HG03196 (cell line): Measurements from ENCODE around the gene M1AP.

Source experiments
- ATAC-seq: cut with Tn5 transposase; IDR thresholded peaks from one replicate; pipeline ENCODE4 v1.9.1; 2021; ENCODE audit not compliant: unreplicated experiment

The M1AP gene

DNA sequence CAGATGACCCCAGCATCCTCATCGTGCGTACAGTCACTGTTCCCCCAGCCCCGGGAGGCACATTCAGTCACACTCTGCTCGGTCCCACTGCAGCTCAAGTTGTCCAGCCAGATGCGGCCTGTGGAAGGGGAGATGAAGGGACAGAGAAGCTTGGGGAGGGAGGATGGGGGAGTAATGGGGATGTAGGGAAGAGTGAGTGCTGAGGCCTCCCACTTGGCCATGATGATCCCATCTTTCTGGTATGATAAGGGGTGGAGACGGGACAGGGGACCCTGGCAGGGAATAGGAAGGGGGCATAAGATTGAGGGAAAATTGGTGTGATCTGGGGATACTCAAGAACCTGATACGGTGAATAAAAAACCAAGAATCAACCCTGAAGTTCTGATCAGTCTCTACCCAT, 97.9 kb downstream of the M1AP start:
- no peak for ATAC-seq

DNA sequence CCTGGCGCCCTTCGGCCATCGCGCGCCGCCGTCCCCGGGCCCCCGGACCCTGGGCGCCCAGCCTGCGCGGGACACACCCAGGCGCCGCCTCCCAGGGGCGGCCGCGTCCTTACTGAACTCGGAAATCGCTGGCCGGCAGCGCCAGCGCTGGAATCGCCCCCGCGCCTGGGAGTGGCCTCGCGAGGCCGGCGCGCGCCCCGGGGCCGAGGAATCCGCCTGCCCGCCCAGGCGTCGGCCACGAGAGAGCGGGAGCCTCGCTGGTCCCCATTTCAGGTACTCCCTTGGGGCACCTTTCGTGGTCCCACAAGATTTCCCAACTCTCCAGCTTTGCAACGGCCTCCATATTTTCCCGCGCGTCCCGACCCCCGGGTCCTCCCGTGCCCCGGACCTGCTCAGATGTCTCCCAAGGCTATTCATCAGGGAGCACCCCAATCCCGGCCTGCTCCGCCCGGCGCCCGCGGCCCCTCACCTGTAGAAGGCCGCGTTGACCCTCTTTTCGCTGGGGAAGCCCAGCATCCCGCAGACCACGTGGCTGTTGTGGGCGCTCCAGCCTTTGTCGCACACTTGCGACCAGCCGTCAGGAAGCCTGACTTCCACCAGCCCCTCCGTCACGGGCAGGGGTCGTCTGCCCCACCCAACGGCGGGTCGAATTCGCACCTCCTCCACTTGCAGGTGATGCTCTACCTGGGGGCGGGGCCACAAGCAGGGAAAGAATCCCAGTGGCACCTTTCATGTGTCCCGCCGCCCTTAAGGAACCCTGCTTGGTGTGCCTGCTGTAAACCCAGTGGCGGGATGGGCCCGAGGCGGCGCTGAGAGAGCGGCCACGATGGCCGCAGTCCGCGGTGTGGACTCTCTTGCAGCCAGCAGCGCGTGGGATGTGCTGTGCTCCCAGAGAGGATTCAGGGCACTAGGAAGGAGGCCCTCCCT, 99.0 kb downstream of the M1AP start:
- no peak for ATAC-seq

DNA sequence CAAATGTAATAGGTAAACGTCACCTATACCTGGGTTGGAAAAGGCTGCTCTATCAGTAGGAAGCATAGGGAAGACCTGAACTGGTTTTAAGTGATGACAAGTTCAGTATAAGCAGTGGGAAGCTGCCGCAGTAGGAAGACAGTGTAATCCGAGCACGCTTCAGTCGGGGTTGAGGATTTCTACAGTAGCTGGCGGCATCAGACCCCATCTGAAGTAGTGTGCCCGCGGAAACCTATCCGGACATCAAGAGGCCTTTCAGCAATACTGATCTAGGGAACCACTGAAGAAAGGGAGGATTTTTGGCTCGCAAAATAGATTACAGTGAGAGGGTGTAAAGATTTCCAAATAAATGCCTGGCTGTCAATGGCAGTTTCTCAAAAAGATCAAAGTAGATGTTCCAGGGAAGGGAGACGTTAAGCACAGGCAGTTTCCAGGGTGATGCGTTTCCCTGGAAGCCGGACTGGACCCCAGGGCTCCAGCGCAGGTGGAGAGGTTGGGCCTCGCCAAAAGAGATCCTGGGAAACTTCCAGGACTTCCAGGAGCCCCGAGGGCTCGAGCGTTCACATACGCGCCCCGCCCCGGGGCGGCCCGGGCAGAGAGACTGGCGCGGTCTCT, 99.7 kb downstream of the M1AP start:
- no peak for ATAC-seq

DNA sequence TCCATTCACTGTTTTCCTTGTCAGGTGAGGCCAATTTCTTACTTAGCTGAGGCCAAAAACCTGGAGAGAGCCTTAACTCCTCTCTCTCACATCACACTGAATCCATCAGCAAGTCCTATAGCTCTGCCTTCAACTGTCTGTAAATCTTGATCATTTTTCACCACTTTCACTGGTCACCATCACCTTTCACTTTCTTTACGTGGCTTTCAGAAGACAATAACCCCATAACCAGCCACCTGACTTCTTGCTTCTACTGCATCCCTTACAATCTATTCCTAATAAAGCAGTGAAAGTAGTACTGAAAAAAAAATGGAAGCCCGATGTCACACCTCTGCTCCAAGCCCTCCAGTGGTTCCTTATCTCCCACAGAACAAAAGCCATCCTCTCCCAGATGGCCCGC, 102.1 kb downstream of the M1AP start:
- ATAC-seq, result no peak

DNA sequence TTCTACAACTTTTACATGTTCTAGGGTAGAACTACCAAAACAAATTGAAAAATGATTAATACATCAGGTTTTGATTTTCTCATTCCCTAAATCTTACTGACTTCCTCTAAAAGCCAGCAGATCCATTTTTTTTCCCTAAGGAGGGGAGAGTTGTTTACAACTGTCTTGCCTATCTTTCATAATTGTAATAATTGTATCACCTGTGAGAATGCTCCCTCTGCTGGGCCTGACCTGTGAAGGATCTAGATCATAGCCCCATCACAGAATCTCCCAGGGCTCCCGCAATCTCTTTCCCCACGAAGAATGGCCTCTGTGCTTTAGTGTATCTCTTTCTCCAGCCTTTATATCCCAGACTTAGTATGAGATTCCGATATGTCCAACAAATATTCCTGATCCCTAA, 103.5 kb downstream of the M1AP start:
- no peak for ATAC-seq

DNA sequence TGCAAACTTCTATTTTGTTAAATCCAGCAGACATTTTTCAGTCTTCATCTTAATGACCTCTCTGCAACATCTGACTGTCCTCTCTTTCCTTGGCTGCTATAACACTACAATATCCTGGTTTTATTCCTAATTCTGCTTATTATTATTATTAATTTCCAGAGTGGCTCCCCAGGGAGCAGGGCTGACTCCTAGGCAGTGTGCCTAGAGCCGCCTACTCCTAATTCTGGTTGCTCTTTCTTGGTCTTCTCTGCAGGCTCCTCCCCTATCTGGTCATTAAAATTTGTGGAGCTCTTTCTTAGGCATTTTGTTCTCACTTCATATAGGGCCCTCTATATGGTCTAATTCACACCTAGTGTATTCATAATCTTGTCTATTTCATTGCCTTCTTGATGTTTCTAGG, 105.2 kb downstream of the M1AP start:
- no peak for ATAC-seq

DNA sequence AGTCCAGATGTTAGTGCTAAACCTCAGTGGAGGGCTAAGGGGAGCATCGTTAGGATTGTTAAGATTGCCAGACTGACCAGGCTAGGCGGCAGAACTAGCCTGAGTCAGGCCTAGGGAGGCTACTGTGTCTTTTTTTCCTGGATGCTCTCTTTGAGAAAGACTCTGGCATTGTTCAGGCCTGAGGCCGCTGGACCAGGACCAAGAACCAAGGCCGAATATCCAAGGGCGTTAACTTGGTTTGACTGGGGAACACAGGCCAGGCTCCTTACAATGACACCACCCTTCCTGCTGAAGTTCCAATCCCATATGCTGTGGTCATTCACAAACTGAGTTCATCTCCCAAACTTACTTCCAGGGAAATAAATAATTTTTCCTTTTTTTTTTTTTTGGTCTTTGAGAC, 107.8 kb downstream of the M1AP start:
- ATAC-seq, result no peak

DNA sequence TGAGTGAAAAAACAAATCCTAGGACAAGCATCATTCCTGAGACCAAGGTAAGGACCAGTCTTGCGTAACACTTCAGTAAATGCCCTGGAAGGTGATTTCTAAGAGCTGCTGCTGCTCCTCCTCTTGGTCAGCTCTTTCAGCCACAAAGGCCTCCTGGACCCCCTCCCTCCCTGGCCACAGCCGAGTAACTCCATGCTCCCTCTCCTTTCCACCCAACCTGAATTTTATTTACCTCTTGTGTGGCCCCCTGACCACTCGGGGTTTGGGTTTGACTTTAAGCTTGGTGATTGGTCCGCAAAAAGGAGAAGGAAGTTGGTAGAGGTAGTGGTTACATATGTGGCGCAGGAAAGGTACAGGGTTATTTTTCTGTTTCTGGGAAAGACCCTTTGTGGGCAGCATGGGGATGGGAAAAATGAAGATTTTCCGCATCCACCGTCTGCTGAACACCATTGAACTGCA, 109.2 kb downstream of the M1AP start:
- ATAC-seq, result no peak

DNA sequence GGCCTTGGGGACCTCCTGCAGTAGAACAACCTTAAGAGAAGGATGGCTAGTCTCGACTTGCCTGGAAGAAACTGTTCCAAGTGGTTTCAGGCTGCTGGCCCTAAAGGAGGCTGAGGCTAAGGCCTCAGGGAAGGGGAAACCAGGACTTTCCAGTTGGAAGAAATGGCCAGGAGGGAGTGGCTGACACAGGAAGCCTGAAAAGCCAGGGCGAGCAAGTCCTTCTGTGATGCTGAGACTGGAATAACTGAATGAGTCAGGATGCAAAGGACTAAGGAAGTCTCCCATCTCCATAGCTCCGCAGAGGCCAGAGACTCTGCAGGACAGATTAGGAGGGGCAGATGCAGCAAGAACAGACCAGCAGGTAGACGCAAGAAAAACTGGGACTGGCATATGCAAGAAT, 111.0 kb downstream of the M1AP start:
- no peak for ATAC-seq

DNA sequence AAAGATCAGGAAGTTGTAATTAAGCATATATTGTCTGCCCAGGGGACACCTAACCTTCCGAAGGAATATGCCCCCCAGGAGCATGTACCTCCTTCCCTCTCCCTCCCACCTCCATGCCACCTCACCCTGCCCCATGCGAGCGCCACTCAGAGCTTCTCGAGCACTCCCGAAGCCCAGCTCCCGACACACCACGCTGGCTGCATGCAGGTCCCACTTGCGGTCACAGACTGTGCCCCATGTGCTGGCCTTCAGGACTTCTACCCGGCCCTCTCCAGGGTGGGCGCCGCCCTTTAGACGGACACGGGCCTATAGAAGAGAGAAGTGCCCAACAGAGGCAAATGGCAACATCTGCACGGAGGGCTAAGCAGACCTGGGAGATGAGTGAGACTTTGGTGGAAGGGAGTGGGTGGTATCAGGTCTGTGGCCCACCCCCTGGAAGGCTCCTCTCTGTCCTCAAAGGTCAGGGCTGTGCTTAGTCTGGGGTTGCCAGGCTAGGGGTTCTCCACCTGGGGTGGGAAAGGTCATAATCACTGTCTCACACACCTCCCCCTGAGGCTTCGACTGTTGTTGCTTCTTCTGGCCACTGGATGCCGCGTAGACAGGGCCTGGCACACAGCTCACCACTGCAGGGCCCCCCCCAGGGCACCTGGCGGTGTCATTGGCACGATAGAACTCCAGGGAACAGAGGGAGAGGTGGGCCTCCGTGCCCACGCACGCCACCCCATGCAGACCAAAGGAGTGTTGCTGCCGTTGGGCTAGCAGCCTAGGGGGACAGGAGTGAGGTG, 111.8 kb downstream of the M1AP start:
- ATAC-seq, result no peak

DNA sequence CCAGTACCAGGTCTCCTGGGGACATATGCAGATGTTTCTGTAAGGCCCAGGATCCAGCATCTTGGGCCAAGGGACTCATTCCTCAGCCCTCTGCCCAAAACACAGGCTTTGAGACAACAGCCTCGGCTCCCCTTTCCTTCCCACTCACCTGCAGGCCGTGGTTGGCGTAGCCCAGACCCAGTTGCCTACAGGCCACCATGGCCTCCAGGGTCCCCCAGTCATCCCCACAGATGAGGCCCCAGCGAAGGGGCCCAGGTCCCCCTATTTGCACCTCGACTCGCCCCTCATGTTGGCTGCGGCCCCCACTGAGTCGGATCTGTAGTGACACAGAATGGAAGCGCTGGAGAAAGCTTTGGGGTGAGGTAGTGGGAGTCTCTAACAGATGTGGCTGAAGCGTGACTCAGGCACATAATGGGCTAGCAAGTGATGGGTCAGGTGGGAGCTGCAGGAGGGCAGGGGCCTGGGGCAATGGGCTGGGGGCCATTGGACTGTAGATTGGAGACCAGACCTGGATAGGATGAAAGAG, 112.6 kb downstream of the M1AP start:
- no peak for ATAC-seq

DNA sequence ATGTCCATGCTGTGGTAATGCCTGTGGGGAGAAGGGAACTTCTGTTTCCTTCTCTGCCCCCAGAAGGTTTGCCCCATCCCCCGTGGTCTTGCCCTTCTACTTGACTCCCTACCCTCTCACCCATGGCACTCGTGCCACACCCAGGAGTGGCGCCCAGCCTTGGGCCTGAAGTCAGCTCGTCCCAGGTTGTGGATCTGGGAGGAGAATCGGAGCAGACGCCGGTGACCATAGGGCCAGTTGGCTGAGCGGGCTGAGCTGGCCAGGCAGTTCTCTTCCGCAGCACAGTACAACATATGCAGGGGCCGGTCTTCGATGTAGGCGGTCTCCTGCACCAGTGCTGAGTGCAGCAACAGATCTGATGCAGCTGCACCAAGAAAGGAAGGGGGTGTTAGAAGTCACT, 113.7 kb downstream of the M1AP start:
- ATAC-seq, result no peak

DNA sequence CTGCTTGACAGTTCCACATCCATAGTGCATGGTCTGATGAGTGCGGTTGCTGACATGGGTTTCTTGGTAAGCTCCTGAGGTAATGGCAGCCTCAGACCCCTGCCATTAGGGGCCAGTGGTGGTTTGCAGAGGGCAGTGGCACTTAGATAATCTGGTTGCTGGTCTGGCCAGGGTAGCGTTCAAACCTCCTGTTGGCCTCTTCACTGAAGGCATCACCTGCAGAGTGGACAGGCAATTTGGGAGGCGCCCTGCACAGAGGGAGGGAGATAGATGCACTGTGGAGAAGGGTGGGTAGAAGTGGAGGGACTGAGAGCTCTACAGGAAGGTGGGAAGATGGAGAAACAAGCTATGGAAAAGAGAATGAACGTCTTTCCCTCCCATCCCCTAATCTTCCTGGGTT, 114.7 kb downstream of the M1AP start:
- ATAC-seq, result no peak

DNA sequence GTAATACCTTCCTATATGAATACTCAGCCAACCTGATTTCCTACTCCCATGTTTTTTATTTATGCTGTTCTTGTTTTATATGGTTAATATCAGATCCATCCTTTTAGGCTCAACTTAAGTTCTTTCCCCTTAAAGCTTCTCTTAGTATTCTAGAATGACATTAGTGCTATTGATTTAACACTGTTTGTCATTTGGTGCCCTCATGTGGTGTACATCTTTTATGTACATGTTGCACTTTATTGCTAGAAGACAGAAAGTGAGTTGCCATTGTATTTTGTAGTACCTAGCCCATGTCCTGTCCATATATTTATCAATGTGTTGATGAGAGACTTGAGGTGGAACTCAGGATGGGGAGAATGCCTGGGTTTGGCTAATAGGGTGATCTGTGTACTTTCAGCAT, 115.9 kb downstream of the M1AP start:
- no peak for ATAC-seq

DNA sequence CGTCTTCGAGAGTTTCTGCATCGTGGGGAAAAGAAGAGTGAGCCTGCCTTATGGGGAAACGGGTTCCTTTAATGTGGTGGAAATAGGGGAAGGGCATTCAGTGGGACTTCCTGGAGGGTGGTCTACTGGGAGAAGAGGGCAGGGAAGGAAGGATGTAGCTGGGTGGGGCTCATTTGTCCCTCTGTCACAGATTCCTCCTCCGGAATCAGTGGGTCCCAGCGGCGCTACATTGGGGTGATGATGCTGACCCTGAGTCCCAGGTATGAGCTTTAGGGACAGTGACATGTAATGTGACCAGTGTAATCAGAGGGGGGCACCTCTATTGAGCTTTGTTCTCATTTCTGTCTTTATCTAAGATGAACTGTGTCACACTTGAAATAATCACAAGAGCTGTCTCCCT, 116.5 kb downstream of the M1AP start:
- ATAC-seq, result no peak

DNA sequence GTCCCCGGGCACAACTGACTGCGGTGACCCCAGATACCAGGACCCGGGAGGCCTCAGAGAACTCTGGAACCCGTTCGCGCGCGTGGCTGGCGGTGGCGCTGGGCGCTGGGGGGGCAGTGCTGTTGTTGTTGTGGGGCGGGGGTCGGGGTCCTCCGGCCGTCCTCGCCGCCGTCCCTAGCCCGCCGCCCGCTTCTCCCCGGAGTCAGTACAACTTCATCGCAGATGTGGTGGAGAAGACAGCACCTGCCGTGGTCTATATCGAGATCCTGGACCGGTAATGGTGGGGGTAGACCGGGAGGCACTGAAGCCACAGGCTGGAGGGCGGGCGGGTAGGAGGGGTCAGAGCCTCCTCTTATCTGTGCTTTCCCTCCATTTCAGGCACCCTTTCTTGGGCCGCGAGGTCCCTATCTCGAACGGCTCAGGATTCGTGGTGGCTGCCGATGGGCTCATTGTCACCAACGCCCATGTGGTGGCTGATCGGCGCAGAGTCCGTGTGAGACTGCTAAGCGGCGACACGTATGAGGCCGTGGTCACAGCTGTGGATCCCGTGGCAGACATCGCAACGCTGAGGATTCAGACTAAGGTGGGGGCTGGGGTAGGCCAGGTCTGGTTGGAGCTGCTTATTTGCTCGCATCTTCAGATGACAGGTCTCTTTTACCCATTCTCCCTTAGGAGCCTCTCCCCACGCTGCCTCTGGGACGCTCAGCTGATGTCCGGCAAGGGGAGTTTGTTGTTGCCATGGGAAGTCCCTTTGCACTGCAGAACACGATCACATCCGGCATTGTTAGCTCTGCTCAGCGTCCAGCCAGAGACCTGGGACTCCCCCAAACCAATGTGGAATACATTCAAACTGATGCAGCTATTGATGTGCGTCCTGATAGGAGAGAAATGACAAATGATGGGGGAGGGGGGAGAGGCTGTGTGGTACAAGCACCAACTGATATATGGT, 117.6 kb downstream of the M1AP start:
- ATAC-seq, result peak; percentile 29

DNA sequence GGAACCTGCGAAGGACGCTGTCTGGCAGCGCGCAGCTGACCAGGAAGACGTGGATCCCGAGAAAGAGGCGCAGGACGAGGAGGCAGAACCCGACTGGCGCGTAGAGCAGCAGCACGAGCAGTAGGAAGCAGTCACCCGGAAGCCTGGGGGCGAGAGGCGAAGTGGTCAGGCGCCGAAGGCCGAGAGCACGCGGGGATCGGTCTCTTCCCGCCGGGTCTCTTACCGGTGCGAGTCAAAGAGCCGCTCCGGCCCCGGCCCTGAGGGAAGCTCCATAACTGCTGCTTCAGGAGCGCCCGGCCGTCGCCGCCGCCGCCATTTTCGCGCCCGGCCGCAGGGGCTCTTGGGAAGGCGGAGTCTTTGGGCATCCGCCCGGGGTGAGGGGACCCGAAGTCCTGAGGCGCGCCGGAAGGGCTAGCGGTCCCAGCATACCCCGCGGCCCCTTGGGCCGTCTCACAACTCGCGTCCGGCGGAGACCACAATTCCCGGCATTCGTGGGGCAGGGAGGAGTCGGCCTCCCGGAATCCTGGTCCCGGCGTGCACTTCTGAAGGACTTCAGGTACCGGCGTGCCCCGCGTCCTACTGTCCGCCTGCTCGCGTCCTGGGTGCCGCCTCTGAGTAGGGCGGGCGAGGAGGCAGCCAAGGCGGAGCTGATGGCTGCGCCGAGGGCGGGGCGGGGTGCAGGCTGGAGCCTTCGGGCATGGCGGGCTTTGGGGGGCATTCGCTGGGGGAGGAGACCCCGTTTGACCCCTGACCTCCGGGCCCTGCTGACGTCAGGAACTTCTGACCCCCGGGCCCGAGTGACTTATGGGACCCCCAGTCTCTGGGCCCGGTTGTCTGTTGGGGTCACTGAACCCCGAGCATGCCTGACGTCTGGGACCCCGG, 118.5 kb downstream of the M1AP start, which contains the start of the genes AUP1 and HTRA2:
TSS of gene AUP1 (minus strand) at position 350 of the 882 bp plus-strand sequence. CDS start at position 273, 77 bp downstream.
TSS of gene HTRA2 (plus strand) at position 577 of the 882 bp plus-strand sequence. CDS start at position 651, 74 bp downstream.
- ATAC-seq, result peak; percentile 76

DNA sequence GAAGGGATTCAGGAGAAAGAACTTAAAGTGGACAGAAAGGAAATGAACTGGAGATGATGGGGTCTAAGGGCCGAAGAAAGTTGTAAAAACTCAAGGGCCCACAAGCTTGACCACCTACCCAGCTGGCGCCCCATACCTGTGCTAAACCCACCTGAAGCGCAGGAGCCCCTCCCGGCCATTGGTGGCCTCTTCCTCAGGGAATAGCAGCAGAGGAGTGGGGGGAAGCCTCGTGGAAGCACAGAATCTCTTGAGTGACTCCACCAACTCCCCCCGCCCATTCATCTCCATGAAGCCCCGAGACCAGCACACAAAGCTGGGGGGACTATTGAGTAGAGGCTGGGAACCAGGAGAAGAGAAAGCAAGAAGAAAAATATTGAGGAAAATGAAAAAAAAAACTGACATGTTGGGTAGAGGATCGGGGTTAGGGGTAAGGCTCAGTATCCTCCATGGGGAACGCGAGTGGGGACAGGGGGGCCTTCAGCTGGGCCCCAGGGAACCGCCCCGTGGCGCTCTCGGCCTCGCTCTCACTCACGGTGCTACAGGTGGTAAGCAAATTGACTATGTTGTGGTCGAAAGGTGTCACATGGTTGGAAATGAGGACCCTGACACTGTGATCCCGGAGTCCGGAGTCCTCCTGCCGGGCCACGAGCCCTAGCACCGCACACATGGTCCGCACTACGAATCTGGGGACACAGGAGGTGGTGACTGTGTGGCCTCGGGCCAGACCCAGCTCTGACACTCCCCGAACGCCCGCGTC, 119.4 kb downstream of the M1AP start:
- ATAC-seq, result peak; percentile 7
